GM06990 (cell line): ENCODE data around the gene HDAC4.

Experiments used
- DNase-seq: peaks from one replicate; pipeline ENCODE4 v3.0.0-alpha.2; 2011; ENCODE audit not compliant: insufficient read length; ENCODE audit errors: extremely low read depth
- H3K27me3 ChIP-seq: replicated peaks from 2 replicates; pipeline ENCODE4 v1.6.0; 2011; ENCODE audit warnings: low read length; ENCODE audit not compliant: control insufficient read depth, insufficient read depth
- H3K36me3 ChIP-seq: 2 replicates; pipeline ENCODE4 v1.5.1; 2011; ENCODE audit warnings: low read length; ENCODE audit not compliant: control insufficient read depth, insufficient read depth
- H3K4me3 ChIP-seq: replicated peaks from 2 replicates; pipeline ENCODE4 v1.5.1; 2011; ENCODE audit warnings: low read depth, mild to moderate bottlenecking, control low read depth, low read length
- CTCF ChIP-seq: IDR thresholded peaks from 2 replicates; pipeline ENCODE4 v1.5.1; 2011; ENCODE audit warnings: low read length, control low read depth, mild to moderate bottlenecking, inconsistent platforms; ENCODE audit not compliant: insufficient read depth, poor library complexity, severe bottlenecking

The HDAC4 gene

GRCh38 chr2:239022437-239023260, 378.2 kb downstream of the HDAC4 start:
- Histone ChIP-seq H3K27me3 (peaks cover 1% of the 10 kb centered on the region; the same call in 1 of the 2 replicates), H3K4me3 (no peak overlapping the region), H3K36me3 (no peaks in the 10 kb centered on the region)
- TF ChIP-seq CTCF = no peak
- no peak for DNase-seq

DNA sequence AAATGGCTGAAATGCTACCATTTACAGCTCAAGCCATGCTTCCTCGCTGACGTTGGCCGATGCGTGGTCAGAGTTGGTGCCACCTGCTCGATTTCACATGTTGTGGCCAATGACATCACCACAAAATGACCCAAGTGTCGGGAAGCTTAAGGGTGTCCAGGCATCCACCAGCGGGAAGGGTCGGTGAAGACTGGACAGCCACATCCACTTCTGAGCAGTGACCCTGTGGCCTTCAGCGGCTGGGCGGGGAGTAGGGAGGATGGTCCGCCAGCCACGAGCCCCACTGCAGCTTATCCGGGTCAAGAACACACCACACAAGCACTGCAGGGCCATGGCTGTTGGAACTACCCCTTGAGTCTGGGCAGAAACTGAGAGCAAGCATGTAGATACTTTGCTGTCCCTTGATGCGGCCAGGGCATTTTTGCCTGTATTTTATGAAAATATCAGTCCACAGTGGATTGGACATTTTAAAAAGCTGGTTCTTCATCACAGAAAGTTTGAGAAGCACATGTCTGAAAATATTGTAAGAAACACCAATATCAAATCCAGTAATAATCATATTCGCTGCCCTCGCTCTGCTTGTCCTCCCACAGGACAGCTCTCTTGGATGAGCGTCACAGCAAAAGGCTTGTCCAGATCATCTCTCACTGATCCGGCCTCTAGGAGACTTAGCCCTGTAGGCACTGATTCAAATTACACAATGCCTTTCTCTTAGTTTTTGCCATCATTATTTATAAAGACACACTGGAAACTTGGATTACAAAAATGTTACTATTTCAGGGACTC, 379.0 kb downstream of the HDAC4 start:
- peaks cover 1% of the 10 kb centered on the region; the same call in 1 of the 2 replicates for H3K27me3 ChIP-seq
- H3K36me3 ChIP-seq = no peaks in the 10 kb centered on the region
- no peak for DNase-seq
- no peak overlapping the region for H3K4me3 ChIP-seq
- no peak for TF ChIP-seq CTCF

DNA sequence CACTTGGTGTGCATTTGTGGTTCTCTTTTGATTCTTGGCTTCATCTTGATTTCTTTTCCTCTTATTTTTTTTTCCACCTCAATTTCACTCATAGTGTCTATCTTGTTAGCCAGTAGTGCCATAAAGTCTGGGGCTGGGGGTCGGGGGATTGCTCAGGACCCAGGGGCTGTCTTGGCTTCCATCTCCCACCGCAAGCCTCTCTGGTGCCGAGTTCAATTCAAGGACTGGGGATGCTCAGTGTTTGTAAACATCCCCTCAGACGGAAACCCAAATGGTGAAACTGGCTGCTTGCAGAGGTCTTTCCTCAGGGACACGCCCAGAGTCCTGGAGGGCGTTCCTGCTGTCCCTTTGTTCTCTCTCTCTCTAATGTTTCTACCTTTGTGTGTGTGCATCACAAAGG, 379.6 kb downstream of the HDAC4 start:
- no peak for TF ChIP-seq CTCF
- no peak for DNase-seq
- peaks cover 1% of the 10 kb centered on the region; the same call in 1 of the 2 replicates for H3K27me3 ChIP-seq
- H3K36me3 ChIP-seq = no peaks in the 10 kb centered on the region
- H3K4me3 ChIP-seq = no peak overlapping the region

GRCh38 chr2:239020541-239021041, 380.2 kb downstream of the HDAC4 start:
- Histone ChIP-seq H3K36me3 (no peaks in the 10 kb centered on the region), H3K27me3 (peaks cover 1% of the 10 kb centered on the region; the same call in 1 of the 2 replicates), H3K4me3 (no peak overlapping the region)
- no peak for DNase-seq
- TF ChIP-seq CTCF = no peak

DNA sequence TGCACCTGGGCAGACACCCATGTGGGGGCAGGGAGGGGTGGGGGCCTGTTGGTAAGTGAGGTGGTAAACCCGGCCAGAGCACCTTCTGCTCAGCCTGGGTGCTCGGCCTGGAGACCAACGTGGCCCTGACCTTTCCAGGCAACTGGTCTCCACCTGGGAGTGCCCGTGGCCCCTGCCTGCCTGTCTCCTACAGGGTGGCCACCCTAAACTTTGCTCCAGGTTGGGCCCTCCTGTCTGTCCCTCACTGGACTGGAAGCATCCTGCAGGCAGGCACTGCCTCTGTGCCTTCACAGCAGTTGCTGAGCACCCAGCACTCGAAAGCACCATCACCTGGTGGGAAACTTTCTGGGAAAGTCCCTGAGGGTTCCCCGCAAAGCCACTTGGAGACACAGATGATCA, 381.6 kb downstream of the HDAC4 start:
- Histone ChIP-seq H3K36me3 (no peaks in the 10 kb centered on the region), H3K27me3 (peaks cover 1% of the 10 kb centered on the region; the same call in 1 of the 2 replicates), H3K4me3 (no peak overlapping the region)
- no peak for DNase-seq
- no peak for TF ChIP-seq CTCF
